ENCODE results near the gene SLC29A2. TPM values are rescaled to one million over a fixed set of nuclear protein-coding genes. Genes with fewer than 3 reads are reported as not detected.

Gene SLC29A2
- total RNA-seq, 1 experiment from 2014 or later = 39.7 TPM

- Histone ChIP-seq H2AFZ (ENCODE audit: low read depth, low read length, poor library complexity, severe bottlenecking) (peak overlapping the region; percentile 97), H3K4me1 (ENCODE audit: control insufficient read depth in 1 of 2, insufficient read depth in 2 of 2, low read length in 2 of 2) (peaks cover 0 to 3% of the 10 kb centered on the region in 2 experiments; a peak in 1 of 4 replicates), H3K9me3 (ENCODE audit: control insufficient read depth in 1 of 2, insufficient read depth in 1 of 2, low read depth in 1 of 2, low read length in 2 of 2) (no peaks in the 10 kb centered on the region), H3K27ac (ENCODE audit: low read depth, low read length) (no peak overlapping the region), H4K20me1 (ENCODE audit: insufficient read depth) (no peaks in the 10 kb centered on the region), H3K27me3 (ENCODE audit: insufficient read depth, low read length) (peaks cover 16% of the 10 kb centered on the region; the same call in 1 of the 2 replicates), H3K36me3 (ENCODE audit: control insufficient read depth in 1 of 2, insufficient read depth in 2 of 2, low read length in 2 of 2) (no peaks in the 10 kb centered on the region), H3K4me3 (replicated peaks in 1 of 2; ENCODE audit: low read depth in 1 of 2, low read length in 2 of 2) (peak overlapping the region; percentile 26 to 45; a peak in 3 of 4 replicates), H3K9me2 (ENCODE audit: insufficient read depth) (no peaks in the 10 kb centered on the region), H3K4me2 (ENCODE audit: low read length) (peak overlapping the region; percentile 73), H3K79me2 (ENCODE audit: insufficient read depth, low read length) (no peaks in the 10 kb centered on the region), H3K9ac (ENCODE audit: low read length) (no peak overlapping the region)
- ChIA-PET CTCF (interaction anchor here (1.0 to 2.1 kb wide), 5 partner anchors 10 to 270 kb away, joined by 4 to 10 read pairs (median 5); partner anchors contain the start of gene MRPL11), POLR2A (no interaction called here), RAD21 (ENCODE audit: low non-redundant PET in 1 of 2, low total read pairs in 2 of 2, uncharacterized antibody in 2 of 2, unreplicated experiment in 2 of 2) (interaction anchor here (1.2 to 1.7 kb wide), 2 partner anchors 13 to 270 kb away, joined by 3 read pairs; no protein-coding TSS in a partner anchor)
- peak; percentile 92 for ATAC-seq
- intact Hi-C loops (cut with micrococcal nuclease) = loop anchor here (1.0 to 5.0 kb wide), 5 partner anchors 22 to 614 kb away; partner anchors contain the start of gene SYT12
- peak; percentile 62 for DNase-seq (ENCODE audit: low read depth, low spot score)
- peak; percentile 99 to 100 (median 100) for TF ChIP-seq CTCF (IDR thresholded peaks at IDR 0.05 in 2 of 3, conservative IDR thresholded peaks at IDR 0.05 in 1 of 3; ENCODE audit: borderline replicate concordance in 1 of 3, insufficient read depth in 1 of 3, low read depth in 2 of 3, low read length in 2 of 3)
- TF ChIP-seq ZFX (IDR thresholded peaks at IDR 0.05) = no peak
- TF ChIP-seq POLR2AphosphoS5 (IDR thresholded peaks at IDR 0.05; ENCODE audit: low read depth, low read length) = no peak
- no peak for TF ChIP-seq ZNF274 (IDR thresholded peaks at IDR 0.05; ENCODE audit: low read depth, low read length)
- peak; percentile 55 for TF ChIP-seq SRF (IDR thresholded peaks at IDR 0.05; ENCODE audit: low read depth)
- TF ChIP-seq, protein P1, sequence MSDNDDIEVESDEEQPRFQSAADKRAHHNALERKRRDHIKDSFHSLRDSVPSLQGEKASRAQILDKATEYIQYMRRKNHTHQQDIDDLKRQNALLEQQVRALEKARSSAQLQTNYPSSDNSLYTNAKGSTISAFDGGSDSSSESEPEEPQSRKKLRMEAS (IDR thresholded peaks at IDR 0.05) = peak; percentile 32; the same call in 1 of the 2 replicates
- no peak for TF ChIP-seq CBX3 (IDR thresholded peaks at IDR 0.05; ENCODE audit: low read depth)
- TF ChIP-seq YY1 (IDR thresholded peaks at IDR 0.05; ENCODE audit: extremely low read depth, insufficient replicate concordance, low read depth, low read length) = peak; percentile 33
- peak; percentile 99 for TF ChIP-seq RAD21 (IDR thresholded peaks at IDR 0.05; ENCODE audit: low read depth)
- no TSS peak for BruUV-seq (replicated peaks)
Measured at GRCh38 chr11:66408488-66409214, 37.1 kb upstream of the SLC29A2 start.

Data from HCT116 (cell line).